Stimulated activated CD4-positive, alpha-beta T cell treated with anti-CD3 and anti-CD28 coated beads, Interleukin-12 subunit alpha, Interleukin-12 subunit beta, amount 100 ng/mL, for 48 hours (primary cell): ENCODE data around the gene JCAD.
"Not testable (repeated sequence)": the region's sequence is repeated elsewhere in the genome, so short reads cannot be mapped to it uniquely, and the experiment has no call there.

Experiments used
- DNase-seq, 3 donors: peaks; one replicate each; pipeline ENCODE4 v3.0.0-alpha.2; 2020; ENCODE audit warnings: low read depth in 2 of 3, low spot score in 1 of 3

Gene JCAD, protein sequence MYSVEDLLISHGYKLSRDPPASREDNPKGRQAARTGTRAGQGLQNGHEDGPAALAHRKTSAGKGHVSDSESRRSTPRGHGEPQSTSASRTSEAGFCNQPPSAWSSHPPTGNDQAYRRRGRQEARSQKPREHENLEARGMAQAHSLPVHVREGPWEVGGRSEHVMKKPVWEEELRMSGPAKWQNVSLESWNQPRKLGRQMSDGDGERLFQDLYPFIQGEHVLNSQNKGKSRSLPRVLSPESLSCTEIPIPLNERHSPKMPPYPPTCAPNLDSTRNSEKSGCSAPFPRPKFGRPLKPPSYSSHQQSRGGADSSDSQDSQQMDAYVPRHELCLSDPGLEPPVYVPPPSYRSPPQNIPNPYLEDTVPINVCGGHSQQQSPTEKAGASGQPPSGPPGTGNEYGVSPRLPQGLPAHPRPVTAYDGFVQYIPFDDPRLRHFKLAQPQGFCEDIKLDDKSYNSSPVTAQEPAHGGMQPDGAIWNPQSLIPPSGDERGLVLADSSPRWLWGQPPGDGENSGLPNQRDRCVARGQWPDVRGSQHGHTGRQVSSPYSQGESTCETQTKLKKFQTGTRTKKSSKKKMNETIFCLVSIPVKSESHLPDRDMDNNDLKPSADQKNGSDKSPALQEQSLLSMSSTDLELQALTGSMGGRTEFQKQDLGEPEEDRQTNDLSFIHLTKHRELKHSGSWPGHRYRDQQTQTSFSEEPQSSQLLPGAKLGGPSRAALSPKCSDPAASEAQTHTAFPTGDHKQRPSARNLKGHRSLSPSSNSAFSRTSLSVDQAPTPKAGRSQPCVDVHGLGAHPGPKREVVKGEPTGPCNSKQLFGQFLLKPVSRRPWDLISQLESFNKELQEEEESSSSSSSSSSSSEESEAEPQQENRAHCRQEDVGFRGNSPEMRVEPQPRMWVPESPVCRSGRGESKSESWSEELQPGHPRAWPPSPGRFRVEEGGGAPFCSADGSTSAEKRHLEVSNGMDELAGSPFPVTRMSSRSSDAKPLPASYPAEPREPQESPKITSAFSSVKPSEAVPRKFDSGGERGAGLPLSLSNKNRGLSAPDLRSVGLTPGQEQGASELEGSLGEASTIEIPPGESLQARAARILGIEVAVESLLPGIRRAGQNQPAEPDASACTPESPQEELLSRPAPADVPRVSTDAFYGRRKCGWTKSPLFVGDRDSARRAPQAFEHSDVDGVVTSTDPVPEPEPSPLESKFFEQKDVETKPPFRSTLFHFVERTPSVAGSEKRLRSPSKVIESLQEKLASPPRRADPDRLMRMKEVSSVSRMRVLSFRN (N-terminal part only)

DNA sequence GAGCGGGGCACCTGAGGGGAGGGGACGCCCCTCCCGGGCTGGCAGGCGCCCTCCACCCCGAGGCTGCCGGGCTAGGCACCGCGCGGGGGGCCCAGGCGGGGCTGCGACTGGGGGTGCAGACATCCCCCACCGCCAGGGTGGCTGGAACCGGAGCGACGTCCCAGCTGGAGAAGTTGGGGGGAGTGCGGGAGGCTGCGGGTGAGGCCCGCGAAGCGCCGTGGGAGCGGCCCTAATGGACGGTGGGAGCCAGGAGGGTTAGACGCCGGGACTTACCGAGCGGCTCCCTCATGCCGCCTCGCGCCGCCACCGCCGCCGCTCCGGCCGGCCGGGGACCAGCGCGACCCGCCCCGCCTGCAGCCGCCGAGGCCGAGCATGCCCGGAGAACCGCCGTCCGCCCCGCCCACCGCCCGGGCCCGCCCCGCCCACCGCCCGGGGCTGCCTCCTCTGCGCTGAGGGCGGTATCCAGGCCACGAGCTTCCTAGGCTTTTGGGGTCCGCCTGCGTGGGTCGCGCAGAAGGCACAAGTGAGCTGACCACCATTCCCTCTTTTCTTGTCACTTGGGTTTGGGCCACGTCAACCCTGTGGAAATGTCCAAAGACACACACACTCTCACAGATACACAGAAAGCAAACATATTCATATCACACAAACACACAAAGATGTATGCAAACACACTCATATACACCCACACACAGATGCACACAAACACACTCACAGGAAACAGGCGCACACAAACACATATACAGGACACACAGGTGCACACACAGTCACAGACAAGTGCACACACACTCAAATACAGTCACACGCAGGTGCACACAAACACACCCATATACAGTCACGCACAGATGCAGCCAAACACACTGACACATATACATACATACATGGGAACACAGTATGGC lies at the start of gene JCAD:
Gene JCAD (minus strand): TSS at position 378 of the 899 bp plus-strand sequence. CDS start 11,774 bp downstream, outside the sequence.
- DNase-seq = peak in 2 of 3 donors; percentile 27 to 44

- no peak for DNase-seq
Observed at GRCh38 chr10:30106987-30107386, 47.6 kb upstream of the JCAD start.

- DNase-seq = no peak
Observed at GRCh38 chr10:30103595-30104320, 44.4 kb upstream of the JCAD start.

GRCh38 chr10:30099706-30100105 lies 40.3 kb upstream of the JCAD start:
- DNase-seq = not testable (repeated sequence)

GRCh38 chr10:30099101-30099500 lies 39.7 kb upstream of the JCAD start:
- no peak for DNase-seq

DNA sequence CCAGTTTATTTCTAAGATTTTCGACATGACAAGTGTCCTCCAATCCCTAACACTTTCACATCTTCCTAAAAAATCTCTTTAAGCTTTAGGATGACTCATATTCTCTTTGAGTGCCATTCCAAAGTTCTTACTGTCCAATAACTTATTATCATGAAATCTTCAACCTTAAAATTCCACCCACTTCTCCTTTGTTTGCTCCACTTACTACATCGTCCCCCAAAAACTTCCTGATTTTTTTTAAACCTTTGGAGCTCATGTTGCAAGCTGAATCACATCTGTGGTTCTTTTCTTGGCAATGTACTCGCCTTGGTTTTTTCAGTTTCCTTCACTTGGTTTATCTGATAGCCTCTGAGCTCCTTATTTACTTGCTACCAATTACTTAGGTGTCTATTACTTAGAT lies 39.2 kb upstream of the JCAD start:
- no peak for DNase-seq

DNA sequence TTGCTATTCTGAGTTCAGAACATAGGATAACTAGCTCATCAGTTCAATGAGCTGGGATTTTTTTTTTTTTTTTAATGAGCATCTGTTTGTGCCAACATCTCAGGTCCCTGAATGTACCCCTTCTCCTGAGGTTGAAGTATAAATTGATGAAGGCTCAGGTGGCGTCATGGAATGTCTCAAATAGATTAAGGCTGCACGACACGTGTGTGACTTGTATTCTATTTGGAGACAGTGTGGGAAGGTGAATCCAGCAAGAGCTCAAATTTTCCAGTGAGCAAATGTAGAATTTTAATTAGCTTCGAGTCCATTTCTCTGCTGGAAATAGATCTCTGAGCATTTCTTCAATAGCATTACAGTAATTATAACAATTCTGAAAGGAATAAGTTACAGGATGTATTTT lies 37.2 kb upstream of the JCAD start:
- DNase-seq = no peak

DNA sequence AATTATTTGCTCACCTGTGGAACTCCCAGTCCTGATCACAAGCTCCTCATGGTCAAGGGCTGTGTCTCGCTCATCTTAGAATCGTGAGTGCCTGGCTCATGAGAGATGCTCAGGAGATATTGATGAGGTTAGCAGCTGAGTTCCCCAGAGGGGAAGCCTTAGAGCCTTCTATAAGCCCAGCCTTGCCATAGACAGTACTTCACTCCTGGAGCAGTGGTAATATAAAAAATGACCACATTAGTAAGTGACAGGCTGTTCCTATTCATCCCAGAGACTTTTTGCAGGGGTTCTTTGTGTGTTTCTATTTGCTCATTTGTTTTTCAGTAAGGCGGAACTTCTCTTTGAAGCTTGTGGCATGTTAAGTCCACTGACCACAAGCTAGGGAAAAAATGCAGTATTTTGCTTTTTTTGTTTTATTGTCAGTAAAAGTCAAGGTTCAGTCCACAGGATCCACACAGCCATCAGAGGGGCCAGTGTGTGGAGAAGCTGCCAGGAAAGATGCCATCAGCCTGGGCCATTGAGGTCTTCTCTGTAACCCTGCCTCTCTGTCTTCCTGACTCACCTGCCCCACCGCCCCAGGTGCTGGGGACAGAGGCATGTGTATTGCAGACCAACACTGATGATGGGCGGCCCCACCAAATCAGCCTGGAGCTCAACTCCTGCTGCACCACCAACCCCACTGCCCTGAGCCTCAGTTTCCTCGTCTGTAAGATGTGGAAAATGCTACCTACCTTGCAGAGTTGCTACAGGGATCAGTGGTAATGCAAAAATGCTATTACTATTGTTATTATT lies 36.4 kb upstream of the JCAD start:
- DNase-seq = no peak

- DNase-seq = no peak
Observed at GRCh38 chr10:30094601-30095000, 35.2 kb upstream of the JCAD start.

GRCh38 chr10:30093303-30093950 lies 34.0 kb upstream of the JCAD start:
- no peak for DNase-seq

DNA sequence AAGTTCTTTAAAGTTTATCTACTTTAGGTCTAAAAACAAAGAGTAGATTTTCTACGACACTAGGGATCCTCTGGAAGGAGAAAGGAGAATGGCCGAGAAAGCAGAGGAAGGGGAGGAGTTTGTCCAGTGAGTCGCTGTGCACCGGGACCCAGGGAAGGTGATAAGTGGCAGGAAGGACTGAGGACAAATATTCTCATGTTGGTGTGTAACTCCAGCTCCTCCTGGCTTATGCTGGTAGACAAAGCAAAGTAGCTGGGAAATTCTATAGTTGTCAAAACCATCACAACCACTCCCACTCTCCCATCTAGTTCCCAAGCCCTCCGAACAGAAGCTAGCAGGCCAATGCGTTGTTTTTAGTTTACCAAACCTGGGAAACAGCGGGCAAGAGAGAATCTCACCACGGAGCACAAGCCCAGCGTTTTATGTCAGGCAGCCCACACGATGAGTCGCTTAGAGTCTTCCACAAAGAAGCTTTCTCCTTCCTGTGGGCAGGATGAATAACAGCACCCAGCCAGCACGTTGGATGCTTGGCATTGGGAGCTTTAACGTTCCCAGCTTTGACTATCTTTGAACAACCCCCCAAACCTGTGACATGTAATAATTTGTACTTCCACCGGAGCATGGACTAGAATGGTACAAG lies 32.9 kb upstream of the JCAD start:
- no peak for DNase-seq

GRCh38 chr10:30091136-30091535 lies 31.8 kb upstream of the JCAD start:
- no peak for DNase-seq

DNA sequence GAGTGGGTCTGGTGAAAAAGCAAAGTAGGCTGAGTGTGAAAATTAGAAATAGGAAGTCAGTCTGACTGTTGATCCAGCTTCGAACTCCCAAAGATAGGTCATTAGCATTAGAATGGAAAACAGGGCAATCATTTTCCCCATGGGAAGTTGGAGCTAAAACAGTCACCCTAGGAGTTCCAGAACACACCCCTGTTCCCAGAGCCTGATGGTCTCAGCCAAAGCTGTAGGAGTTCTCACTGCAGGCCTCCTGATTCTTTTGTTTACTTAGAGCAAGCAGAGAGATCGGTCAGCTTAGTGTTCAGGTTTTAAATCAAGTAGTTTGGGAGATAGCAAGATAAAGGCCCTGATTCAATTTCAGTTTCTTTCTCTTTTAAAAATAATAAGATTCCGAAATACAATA lies 28.8 kb upstream of the JCAD start:
- no peak for DNase-seq

DNA sequence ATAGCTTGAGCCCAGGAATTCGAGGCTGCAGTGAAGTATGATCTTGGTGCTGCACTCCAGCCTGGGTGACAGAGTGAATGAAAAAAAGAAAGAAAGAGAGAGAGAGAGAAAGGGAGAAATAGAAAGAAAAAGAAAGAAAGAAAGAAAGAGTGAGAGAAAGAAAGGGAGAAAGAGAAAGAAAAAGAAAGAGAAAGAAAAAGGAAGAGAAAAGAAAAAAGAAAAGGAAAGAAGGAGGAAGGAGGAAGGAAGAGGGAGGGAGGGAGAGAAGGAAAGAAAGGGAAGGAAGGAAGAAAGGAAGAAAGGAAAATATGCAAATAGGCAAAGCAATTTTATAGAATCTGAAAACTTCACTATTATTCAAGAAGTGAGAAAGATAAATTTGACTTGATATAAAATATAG lies 24.5 kb upstream of the JCAD start:
- DNase-seq = no peak

- no peak for DNase-seq
Observed at GRCh38 chr10:30081182-30081581, 21.8 kb upstream of the JCAD start.

DNA sequence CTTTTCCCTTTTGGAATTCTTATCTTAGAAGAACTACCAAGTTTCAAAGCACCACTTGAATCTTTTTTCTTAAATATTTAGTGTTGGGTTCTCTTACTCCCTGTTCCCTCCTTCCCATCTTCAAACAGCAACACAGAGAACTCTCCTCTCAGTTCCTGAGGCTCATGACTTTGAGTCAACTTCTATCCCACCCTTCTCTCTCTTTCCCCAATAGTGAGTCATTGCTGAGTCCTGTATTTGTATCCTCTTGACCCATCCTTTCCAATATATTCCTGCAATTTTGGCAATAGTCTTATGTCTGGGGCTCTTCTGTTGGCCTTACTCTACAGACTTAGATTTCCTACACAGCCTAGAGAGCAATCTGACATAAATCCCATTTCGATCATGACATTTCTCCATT lies 20.8 kb upstream of the JCAD start:
- DNase-seq = no peak

DNA sequence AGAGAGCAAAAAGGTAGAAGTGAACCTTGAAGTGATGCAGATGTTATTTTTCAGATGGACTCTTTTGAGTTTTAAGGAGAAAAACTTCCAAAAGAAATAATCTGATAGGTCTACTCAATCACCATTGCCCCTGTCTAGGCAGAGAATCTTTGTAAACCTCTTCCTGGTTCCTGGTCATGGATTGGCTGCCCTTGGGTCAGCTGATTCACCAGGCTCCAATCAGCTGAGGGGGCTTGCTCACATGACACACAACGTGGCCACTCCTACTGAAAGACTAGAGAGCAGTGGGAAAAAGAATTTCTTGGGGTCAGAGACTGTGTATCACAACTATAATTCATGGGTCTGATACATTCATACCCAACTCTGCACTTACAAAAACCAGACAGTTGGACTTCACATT lies 20.0 kb upstream of the JCAD start:
- DNase-seq = no peak

DNA sequence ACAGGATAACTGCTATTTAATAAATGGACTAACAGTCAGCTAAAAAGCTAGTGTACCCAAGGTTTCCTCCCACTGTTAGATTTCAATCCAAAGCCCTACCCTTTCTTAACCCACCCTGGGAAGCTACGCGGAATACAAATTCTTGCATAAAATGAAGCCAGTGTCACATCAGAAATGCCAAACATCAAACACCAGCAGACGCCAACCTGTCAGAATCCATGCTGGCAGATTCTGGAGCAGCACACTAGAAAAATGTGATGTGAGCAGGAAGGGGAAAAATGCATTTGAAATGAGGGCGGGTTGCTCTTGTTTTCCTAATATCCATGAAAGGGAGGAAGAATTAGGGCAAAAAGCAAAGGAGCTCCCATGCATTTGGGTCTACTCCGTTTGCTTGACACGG lies 16.1 kb upstream of the JCAD start:
- DNase-seq = no peak
